SK-N-SH treated with all-trans-retinoic acid at 6 μM for 48 hours (cell line): ENCODE results near the gene EPOP.

Source experiments
- ATAC-seq: fragments of 200-7000 bp; cut with Tn5 transposase; 3 replicates; pipeline ENCODE4 v1.9.1; 2020; ENCODE audit warnings: mild to moderate bottlenecking, moderate library complexity
- ARNTL ChIP-seq: fragments of 450-650 bp; formaldehyde crosslinking; IDR thresholded peaks from 2 replicates; pipeline ENCODE4 v1.5.0; 2020; ENCODE audit warnings: low read depth, mild to moderate bottlenecking, moderate library complexity, borderline replicate concordance
- BACH2 ChIP-seq: fragments of 250-450 bp; sonication (Bioruptor Pico); IDR thresholded peaks from 2 replicates; pipeline ENCODE4 v1.9.0; 2021; ENCODE audit warnings: mild to moderate bottlenecking, borderline replicate concordance
- CREB5 ChIP-seq: fragments of 250-450 bp; sonication (Bioruptor Pico); IDR thresholded peaks from 2 replicates; pipeline ENCODE4 v1.5.1; 2020; ENCODE audit warnings: low read depth, mild to moderate bottlenecking, moderate library complexity
- CSDC2 ChIP-seq: fragments of 250-450 bp; sonication (Bioruptor Pico); IDR thresholded peaks from 2 replicates; pipeline ENCODE4 v1.5.0; 2020; ENCODE audit warnings: mild to moderate bottlenecking, moderate library complexity
- CSRNP3 ChIP-seq: fragments of 250-450 bp; sonication (Bioruptor Pico); IDR thresholded peaks from 2 replicates; pipeline ENCODE4 v1.5.1; 2021; ENCODE audit warnings: mild to moderate bottlenecking, moderate library complexity
- ESRRG ChIP-seq: fragments of 250-450 bp; sonication (Bioruptor Pico); IDR thresholded peaks from 2 replicates; pipeline ENCODE4 v1.6.1; 2021; ENCODE audit warnings: mild to moderate bottlenecking
- GLIS3 ChIP-seq: fragments of 250-450 bp; sonication (Bioruptor Pico); IDR thresholded peaks from 2 replicates; pipeline ENCODE4 v1.5.0; 2020; ENCODE audit warnings: mild to moderate bottlenecking, moderate library complexity
- OSR1 ChIP-seq: fragments of 250-450 bp; sonication (Bioruptor Pico); IDR thresholded peaks from 2 replicates; pipeline ENCODE4 v1.8.0; 2022; ENCODE audit warnings: moderate library complexity, mild to moderate bottlenecking, inconsistent platforms
- PPARA ChIP-seq: fragments of 250-450 bp; sonication (Bioruptor Pico); IDR thresholded peaks from 2 replicates; pipeline ENCODE4 v1.5.0; 2020; ENCODE audit warnings: mild to moderate bottlenecking, borderline replicate concordance
- SNAI2 ChIP-seq: fragments of 250-450 bp; sonication (Bioruptor Pico); IDR thresholded peaks from 2 replicates; pipeline ENCODE4 v1.5.0; 2020; ENCODE audit warnings: mild to moderate bottlenecking, moderate library complexity
- TCF4 ChIP-seq: fragments of 250-450 bp; sonication (Bioruptor Pico); IDR thresholded peaks from 2 replicates; pipeline ENCODE4 v1.8.0; 2021; ENCODE audit warnings: mild to moderate bottlenecking, moderate library complexity, borderline replicate concordance
- TOX ChIP-seq: fragments of 250-450 bp; sonication (Bioruptor Pico); IDR thresholded peaks from 2 replicates; pipeline ENCODE4 v1.8.0; 2021; ENCODE audit warnings: mild to moderate bottlenecking, moderate library complexity, borderline replicate concordance
- TSHZ2 ChIP-seq: fragments of 250-450 bp; sonication (Bioruptor Pico); IDR thresholded peaks from 2 replicates; pipeline ENCODE4 v1.5.0; 2020; ENCODE audit warnings: mild to moderate bottlenecking, moderate library complexity
- ZC3H10 ChIP-seq: fragments of 250-450 bp; sonication (Bioruptor Pico); IDR thresholded peaks from 2 replicates; pipeline ENCODE4 v1.5.1; 2021; ENCODE audit warnings: mild to moderate bottlenecking, moderate library complexity
- ZFP3 ChIP-seq: fragments of 250-450 bp; sonication (Bioruptor Pico); IDR thresholded peaks from 2 replicates; pipeline ENCODE4 v1.5.0; 2020; ENCODE audit warnings: mild to moderate bottlenecking, moderate library complexity
- ZFP30 ChIP-seq: fragments of 450-650 bp; formaldehyde crosslinking; IDR thresholded peaks from 2 replicates; pipeline ENCODE4 v1.5.0; 2022; ENCODE audit warnings: mild to moderate bottlenecking, moderate library complexity
- ZNF565 ChIP-seq: fragments of 450-650 bp; formaldehyde crosslinking; conservative IDR thresholded peaks from 2 replicates; pipeline ENCODE4 v1.5.0; 2020; ENCODE audit warnings: low read depth, mild to moderate bottlenecking, moderate library complexity
- ZNF70 ChIP-seq: fragments of 450-650 bp; formaldehyde crosslinking; IDR thresholded peaks from 2 replicates; pipeline ENCODE4 v1.5.0; 2020; ENCODE audit warnings: mild to moderate bottlenecking, moderate library complexity
- ZNF8 ChIP-seq: fragments of 450-650 bp; formaldehyde crosslinking; IDR thresholded peaks from 2 replicates; pipeline ENCODE4 v1.5.0; 2020; ENCODE audit warnings: mild to moderate bottlenecking, moderate library complexity
- TF ChIP-seq, protein P1 (sequence below): fragments of 250-450 bp; sonication (Bioruptor Pico); IDR thresholded peaks from 2 replicates; pipeline ENCODE4 v1.8.0; 2020; ENCODE audit warnings: mild to moderate bottlenecking, moderate library complexity, borderline replicate concordance

EPOP gene

DNA sequence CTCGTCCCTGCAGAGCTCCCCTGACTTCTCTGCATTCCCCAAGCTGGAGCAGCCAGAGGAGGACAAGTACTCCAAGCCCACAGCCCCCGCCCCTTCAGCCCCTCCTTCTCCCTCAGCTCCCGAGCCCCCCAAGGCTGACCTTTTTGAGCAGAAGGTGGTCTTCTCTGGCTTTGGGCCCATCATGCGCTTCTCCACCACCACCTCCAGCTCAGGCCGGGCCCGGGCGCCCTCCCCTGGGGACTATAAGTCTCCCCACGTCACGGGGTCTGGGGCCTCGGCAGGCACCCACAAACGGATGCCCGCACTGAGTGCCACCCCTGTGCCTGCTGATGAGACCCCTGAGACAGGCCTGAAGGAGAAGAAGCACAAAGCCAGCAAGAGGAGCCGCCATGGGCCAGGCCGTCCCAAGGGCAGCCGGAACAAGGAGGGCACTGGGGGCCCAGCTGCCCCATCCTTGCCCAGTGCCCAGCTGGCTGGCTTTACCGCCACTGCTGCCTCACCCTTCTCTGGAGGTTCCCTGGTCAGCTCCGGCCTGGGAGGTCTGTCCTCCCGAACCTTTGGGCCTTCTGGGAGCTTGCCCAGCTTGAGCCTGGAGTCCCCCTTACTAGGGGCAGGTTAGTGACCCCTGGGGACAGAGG lies 41.7 kb upstream of the EPOP start:
- TF ChIP-seq ZNF70 (CRISPR knock-in tag), result no peak
- TF ChIP-seq, protein P1, sequence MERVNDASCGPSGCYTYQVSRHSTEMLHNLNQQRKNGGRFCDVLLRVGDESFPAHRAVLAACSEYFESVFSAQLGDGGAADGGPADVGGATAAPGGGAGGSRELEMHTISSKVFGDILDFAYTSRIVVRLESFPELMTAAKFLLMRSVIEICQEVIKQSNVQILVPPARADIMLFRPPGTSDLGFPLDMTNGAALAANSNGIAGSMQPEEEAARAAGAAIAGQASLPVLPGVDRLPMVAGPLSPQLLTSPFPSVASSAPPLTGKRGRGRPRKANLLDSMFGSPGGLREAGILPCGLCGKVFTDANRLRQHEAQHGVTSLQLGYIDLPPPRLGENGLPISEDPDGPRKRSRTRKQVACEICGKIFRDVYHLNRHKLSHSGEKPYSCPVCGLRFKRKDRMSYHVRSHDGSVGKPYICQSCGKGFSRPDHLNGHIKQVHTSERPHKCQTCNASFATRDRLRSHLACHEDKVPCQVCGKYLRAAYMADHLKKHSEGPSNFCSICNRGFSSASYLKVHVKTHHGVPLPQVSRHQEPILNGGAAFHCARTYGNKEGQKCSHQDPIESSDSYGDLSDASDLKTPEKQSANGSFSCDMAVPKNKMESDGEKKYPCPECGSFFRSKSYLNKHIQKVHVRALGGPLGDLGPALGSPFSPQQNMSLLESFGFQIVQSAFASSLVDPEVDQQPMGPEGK (CRISPR knock-in tag), result no peak
- ATAC-seq, result no peak

DNA sequence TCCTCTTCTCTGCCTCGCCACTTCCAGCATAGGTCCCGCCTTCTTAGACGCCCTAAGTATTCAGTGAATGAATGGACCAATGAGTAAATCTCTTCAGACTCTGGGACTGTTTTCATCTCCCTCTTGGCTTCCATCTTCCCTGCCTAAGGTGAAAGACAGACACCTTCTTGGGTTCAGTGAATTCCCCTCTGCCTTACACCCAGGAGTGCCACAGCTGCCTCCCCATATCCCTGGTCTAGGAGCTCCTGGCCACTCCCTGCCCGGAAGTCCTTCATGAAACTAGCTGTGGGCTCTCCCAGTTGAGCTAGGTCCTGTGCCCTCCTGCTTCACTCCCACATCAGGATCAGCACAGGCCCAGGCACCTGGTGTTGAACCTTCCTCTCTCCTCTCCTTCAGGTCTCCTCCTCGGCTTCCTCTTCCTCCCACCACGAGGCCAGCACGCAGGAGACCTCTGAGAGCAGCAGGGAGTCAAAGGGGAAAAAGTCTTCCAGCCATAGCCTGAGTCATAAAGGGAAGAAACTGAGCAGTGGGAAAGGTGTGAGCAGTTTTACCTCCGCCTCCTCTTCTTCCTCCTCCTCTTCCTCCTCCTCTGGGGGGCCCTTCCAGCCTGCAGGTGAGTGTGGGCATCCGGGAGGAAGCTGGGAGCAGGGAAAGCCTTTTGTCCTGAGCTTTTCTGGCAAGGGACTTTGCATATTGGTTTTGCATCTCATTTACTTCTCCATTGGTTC lies 40.6 kb upstream of the EPOP start:
- no peak for TF ChIP-seq PPARA
- no peak for ATAC-seq

GRCh38 chr17:38713456-38714075 lies 38.8 kb upstream of the EPOP start:
- ATAC-seq, result no peak

GRCh38 chr17:38712593-38712992 lies 37.8 kb upstream of the EPOP start:
- no peak for ATAC-seq
- TF ChIP-seq GLIS3 (no peak), ZC3H10 (CRISPR knock-in tag) (no peak), TSHZ2 (CRISPR knock-in tag) (no peak), ZNF565 (no peak), ZNF8 (no peak), CSDC2 (no peak), ARNTL (CRISPR knock-in tag) (no peak), CREB5 (CRISPR knock-in tag) (no peak), TOX (CRISPR knock-in tag) (no peak)
- TF ChIP-seq, protein P1 (CRISPR knock-in tag), result no peak

More at GRCh38 chr17:38713456-38714075, 38.8 kb upstream of the EPOP start:
- TF ChIP-seq GLIS3 (no peak), ZFP3 (CRISPR knock-in tag) (no peak), TCF4 (no peak), SNAI2 (CRISPR knock-in tag) (no peak), ZFP30 (CRISPR knock-in tag) (no peak), CREB5 (CRISPR knock-in tag) (no peak), ZNF70 (CRISPR knock-in tag) (no peak), CSRNP3 (no peak), ESRRG (CRISPR knock-in tag) (no peak), OSR1 (CRISPR knock-in tag) (no peak), BACH2 (CRISPR knock-in tag) (no peak)
- TF ChIP-seq, protein P1 (CRISPR knock-in tag), result no peak
- TF ChIP-seq, all 23 proteins: peak for 0
